HG03025 (cell line): ENCODE data around the gene SMAD4.
"Not testable (repeated sequence)": the region's sequence is repeated elsewhere in the genome, so short reads cannot be mapped to it uniquely, and the experiment has no call there.

Experiments used
- ATAC-seq: cut with Tn5 transposase; IDR thresholded peaks from one replicate; pipeline ENCODE4 v1.9.1; 2021; ENCODE audit warnings: mild to moderate bottlenecking, moderate library complexity; ENCODE audit not compliant: unreplicated experiment, low FRiP score

SMAD4 gene

GRCh38 chr18:51066273-51066672 is 36.3 kb downstream of the SMAD4 start:
- no peak for ATAC-seq

- ATAC-seq = no peak
Observed at GRCh38 chr18:51068105-51068504, 38.1 kb downstream of the SMAD4 start.

DNA sequence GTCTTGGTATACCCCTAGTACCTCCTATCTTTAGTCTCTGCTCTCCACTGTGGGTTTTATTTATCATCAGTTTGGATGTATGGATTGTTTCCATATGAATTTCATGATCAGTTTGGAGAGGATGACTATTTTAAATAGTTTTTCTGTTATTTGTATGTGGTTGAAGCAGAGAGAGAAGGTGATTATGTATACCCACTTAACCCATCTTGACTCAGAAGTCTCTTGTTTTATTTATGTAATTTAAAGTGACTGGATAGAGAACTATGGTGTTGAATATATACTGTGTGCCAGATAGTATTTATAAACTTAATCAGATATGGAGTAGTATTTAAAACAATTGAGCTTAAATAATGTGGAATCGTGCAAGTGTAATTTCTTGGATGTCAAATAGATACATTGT is 39.9 kb downstream of the SMAD4 start:
- ATAC-seq = no peak

DNA sequence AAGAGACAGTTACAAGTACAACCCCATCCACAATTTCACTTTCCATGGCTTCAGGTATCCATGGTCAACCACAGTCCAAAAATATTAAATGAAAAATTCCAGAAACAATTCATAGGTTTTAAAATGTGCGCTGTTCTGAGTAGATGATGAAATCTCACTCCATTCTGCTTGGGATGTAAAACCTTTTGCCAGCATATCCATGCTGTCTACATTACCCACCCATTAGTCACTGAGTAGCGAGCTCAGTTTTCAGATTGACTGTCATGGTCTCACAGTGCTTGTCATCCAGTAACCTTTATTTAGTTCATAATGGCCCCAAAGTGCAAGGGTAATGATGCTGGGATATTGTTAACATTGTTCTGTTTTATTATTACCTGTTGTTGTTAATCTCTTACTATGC is 40.5 kb downstream of the SMAD4 start:
- ATAC-seq = no peak

DNA sequence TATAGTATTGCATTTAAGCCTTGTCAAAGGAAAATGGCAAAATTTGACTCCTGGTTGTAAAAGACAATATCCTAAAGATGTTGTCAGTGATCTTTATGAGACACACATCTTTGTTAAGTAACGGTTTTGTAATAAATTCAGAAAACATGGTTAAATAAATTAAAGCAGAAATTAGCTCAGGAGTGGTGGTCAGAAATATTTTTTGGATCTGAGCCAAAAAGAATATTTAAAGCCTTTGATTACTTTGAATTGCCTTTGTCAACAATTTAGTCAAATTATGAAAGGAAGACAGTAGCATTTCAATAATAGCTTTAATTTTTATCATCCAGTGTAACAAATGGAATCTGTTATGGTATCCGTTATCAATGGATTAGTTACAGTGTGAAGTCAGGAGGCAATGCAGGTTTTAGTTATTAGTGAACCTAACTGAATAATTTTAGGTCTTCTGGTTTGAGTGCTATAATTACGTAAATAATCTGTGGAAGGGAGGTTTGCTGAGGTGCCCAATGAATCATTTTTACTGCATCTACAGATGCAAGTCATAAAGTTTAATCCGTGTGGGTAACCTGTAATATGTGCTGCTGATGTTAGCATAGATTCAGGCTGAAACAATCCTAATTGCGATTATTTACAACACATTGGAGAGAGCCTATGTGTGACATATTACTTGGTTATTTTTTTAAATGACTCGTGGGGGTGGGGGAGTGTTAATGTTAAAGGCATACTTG is 42.7 kb downstream of the SMAD4 start:
- no peak for ATAC-seq

DNA sequence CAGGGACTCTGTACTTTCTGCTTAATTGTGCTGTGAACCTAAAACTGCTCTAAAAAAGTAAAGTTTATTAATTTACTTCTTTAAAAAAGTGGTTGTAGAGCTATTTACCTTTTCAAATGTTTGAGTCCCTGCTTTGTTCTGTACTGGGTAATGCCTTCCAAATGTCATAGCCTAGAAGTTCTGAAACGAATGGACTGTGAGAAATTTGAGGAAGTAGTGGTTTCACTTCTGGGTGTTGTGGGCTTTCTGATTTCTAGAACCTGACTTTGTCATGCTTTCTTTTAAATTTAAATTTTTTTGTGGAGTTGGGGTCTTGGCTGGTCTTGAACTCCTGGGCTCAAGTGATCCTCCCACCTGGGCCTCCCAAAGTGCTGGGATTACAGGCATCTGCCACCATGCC is 44.6 kb downstream of the SMAD4 start:
- ATAC-seq = peak; percentile 82

DNA sequence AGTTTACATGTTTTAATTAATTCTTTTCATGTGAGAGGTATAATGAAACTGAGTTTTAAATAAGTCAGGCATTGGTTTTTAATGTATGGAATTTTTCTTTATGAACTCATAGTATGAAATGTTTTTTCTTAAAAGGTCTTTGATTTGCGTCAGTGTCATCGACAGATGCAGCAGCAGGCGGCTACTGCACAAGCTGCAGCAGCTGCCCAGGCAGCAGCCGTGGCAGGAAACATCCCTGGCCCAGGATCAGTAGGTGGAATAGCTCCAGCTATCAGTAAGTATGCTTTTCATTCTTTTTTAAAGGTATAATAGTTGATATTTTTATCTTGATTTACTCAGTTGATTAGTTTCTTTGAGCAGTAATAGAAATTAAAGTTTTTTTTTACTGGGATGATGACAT is 46.5 kb downstream of the SMAD4 start:
- ATAC-seq = no peak

DNA sequence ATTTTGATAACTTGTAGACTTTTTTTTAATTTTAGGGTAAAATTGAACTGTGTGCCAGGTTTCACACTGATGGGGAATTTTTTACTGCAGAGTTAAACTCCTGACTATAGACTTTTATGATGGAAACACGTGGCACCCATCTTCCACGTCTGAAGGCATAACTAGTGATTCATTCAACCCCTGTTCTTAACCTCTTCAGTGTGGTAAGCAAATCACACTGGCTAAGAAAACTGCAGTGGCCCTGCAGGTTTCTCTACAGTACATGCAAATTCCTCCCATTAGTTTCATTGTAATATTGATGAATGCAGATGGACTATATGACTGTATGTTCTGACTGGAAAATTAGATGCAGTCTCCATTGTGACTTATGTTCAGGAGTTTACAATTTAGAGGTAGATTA is 47.2 kb downstream of the SMAD4 start:
- ATAC-seq = no peak

GRCh38 chr18:51078026-51078425 is 48.0 kb downstream of the SMAD4 start:
- no peak for ATAC-seq

DNA sequence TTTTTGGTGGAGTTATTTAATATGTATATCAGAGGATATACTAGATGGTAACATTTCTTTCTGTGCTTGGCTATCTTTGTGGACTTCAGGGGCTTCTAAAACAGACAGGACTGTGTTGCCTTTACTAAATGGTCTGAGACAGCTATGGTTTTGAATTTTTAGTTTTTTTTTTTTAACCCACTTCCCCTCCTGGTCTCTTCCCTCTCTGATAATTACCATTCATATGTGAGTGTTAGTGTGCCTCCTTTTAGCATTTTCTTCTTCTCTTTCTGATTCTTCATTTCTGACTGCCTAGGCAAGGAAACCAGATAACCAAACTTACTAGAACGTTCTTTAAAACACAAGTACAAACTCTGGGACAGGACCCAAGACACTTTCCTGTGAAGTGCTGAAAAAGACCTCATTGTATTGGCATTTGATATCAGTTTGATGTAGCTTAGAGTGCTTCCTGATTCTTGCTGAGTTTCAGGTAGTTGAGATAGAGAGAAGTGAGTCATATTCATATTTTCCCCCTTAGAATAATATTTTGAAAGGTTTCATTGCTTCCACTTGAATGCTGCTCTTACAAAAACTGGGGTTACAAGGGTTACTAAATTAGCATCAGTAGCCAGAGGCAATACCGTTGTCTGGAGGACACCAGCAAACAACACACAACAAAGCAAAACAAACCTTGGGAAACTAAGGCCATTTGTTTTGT is 52.7 kb downstream of the SMAD4 start:
- no peak for ATAC-seq

GRCh38 chr18:51083398-51083797 is 53.4 kb downstream of the SMAD4 start:
- no peak for ATAC-seq

DNA sequence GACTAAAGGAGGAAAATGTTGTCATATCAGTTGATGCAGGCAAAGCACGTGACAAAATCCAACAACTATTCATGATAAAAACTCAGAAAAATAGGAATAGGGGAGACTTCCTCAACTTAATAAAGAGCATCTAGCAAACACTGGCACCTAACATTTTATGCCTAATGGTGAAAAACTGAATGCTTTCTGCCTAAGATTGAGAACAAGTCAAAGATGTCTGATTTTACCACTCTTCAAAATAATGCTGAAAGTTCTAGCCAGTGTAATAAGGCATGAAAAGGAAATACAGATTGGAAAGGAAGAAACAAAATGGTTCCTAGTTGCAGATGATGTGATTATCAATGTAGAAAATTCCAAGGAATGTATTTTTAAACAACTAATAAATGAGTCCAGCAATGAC is 58.4 kb downstream of the SMAD4 start:
- no peak for ATAC-seq

DNA sequence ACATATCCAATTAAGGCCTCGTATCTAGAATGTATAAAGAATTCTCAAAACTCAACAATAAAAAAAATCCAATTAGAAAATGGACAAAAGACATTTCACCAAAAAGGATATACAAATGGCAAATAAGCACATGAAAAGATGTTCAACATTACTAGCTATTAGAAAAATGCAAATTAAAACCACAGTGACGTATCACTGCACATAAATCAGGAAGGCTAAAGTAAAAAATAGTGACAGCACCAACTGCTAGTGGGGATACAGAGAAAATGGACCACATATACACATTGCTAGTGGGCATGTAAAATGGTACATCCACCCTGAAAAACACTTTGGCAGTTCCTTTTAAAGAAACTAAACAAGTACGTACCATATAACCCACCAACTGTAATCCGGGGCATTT is 59.7 kb downstream of the SMAD4 start:
- ATAC-seq = no peak

DNA sequence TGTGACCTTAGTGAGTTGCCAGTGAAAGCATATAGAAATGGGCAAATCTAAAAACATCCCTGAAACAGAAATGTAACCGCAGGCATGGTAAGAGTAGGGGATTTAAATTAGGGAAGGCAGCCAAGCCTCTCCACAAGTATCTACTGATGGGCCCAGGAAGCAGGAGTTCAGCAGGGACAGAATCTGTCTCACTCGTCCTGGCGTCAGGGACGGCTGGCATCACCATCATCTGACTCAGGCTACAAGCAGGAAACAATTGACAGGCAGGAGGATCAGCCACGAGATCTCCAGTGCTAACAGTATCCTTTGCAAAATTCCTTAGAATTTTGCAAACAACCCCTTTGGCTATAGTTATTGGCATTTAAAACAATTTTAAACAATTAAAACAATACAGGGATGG is 61.3 kb downstream of the SMAD4 start:
- no peak for ATAC-seq

DNA sequence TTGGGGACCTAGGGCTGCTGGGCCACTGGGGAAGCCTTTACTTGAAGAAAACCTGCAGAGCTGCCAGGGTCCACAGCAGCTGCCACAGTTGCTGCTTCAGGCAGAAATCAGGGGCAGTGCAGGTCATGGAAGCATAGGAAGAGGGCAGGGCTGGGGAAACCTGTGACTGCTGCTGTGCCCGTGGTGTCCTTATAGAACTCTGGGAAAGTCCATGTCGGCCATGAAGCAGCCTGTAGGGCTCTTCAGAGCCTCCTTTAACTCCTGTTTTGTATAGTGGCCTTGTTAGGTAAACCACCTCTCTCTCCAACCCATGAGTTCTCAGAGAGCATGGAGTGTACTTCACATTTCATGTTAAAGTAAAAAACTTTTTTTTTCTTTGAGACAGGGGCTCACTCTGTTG is 62.1 kb downstream of the SMAD4 start:
- no peak for ATAC-seq

- not testable (repeated sequence) for ATAC-seq
Observed at GRCh38 chr18:51092967-51093366, 63.0 kb downstream of the SMAD4 start.

DNA sequence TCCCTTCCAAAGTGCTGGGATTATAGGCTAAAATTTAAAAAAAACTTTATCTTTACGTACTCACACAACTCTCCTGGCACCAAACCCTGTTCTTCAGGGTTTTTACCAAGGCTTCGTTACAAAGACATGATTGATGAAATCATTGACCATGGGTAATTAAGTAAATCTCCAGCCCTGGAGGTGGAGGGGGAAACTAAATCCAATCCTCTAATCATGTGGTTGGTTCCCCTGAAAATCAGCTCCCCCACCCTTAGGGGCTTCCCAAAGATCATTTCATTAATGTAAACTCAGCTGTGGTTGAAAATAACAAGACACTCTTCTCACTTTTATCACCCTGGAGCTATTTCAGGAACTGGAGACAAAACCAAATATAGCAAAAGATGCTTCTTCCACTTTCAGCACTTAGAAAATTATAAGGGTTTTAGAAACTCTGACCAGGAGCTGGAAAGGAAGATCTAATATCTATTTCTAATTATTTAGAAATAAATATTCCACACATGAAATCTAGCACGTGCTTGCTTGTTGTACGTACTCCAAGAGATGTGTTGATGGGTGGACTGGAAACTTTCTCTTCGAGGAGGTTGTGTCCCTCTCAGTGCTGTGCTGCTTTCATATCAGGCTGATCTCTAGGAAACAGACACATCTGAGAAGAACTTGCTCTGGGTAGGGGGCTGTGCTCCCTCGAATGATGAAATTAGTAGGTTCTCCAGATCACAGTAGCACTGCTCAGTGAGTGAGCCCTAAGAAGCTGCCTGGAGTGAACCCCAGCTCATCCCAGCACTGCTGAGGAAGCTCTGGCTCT is 67.2 kb downstream of the SMAD4 start:
- ATAC-seq = no peak

DNA sequence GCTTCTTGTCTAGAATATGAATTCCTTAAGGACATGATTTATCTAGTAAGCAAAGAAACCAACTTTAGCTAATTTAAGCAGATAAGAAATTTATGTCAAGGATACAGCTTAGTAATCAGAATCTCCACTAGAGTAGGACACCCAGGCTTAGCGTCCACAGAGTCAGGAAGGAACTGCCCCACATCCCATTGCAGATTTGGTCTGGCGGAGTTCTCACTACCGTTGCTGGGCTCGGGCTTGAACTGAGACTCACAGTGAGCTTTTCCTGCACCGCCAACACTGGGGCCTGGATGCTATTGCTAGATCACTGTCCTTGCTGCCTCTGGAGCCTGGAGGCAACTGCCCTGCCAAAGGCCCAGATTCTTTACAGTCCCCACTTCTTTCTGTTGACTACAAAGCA is 68.1 kb downstream of the SMAD4 start:
- ATAC-seq = no peak

DNA sequence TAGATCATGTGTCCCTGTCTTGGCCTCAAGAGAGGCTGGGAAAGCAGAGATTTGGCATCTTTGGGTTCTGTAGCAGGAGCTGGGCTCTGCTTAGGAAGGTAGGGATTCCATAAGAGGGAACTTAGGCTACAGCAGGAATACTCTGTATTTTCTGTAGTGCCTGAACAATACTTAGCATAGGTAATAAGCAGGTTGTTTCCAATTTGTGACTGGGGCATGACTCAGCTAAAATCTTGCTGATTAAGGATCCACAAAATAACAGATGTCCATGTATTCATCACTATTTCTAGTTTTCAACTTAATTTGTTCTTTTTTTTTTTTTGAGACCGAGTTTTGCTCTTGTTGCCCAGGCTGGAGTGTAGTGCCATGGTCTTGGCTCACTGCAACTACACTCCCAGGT is 68.5 kb downstream of the SMAD4 start:
- no peak for ATAC-seq

- ATAC-seq = no peak
Observed at GRCh38 chr18:51100385-51101120, 70.5 kb downstream of the SMAD4 start.

DNA sequence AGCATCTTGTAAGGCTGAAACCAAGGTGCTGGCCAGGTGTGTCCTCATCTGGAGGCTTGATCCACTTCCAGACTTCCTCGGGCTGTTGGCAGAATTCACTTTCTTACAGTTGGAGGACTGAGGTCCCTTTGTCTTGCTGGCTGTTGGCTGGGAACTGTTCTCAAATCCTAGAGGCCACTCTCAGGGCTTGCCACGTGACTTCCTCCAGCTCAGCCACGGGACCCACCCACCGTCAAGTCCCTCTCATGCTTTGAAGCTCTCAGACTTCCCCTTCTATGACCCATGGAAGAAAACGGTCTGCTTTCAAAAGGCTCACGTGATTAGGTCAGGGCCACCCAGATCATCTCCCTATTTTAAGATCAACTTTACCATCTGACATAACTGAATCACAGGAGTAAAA is 77.1 kb downstream of the SMAD4 start:
- no peak for ATAC-seq
